ENCODE measurements around the gene DUSP3. TPM values are rescaled to one million over a fixed set of nuclear protein-coding genes. Genes with fewer than 3 reads are reported as not detected.
"Not testable (repeated sequence)": the region's sequence is repeated elsewhere in the genome, so short reads cannot be mapped to it uniquely, and the experiment has no call there.

DUSP3 gene
- polyA plus RNA-seq, 3 donors, result 55.7 to 63.6 (median 57.0) TPM

- DNase-seq (ENCODE audit: extremely low read depth in 1 of 11, low read depth in 9 of 11, low spot score in 4 of 11), result no peak
Measured at GRCh38 chr17:43810823-43811222, 32.0 kb upstream of the DUSP3 start.

GRCh38 chr17:43810226-43810715, 31.5 kb upstream of the DUSP3 start:
- DNase-seq (ENCODE audit: extremely low read depth in 1 of 11, low read depth in 9 of 11, low spot score in 4 of 11), result no peak

GRCh38 chr17:43809121-43809520, 30.3 kb upstream of the DUSP3 start:
- DNase-seq (ENCODE audit: extremely low read depth in 1 of 11, low read depth in 9 of 11, low spot score in 4 of 11), result no peak

GRCh38 chr17:43808076-43808475, 29.3 kb upstream of the DUSP3 start:
- DNase-seq (ENCODE audit: extremely low read depth in 1 of 11, low read depth in 9 of 11, low spot score in 4 of 11), result no peak

- no peak for DNase-seq (ENCODE audit: extremely low read depth in 1 of 11, low read depth in 9 of 11, low spot score in 4 of 11)
Measured at GRCh38 chr17:43805117-43805516, 26.3 kb upstream of the DUSP3 start.

- peak in 9 of 11 donors; percentile 21 to 73 (median 49) for DNase-seq (ENCODE audit: extremely low read depth in 1 of 11, low read depth in 9 of 11, low spot score in 4 of 11)
Measured at GRCh38 chr17:43803758-43804157, 25.0 kb upstream of the DUSP3 start.

GRCh38 chr17:43801844-43802243, 23.1 kb upstream of the DUSP3 start:
- no peak for DNase-seq (ENCODE audit: extremely low read depth in 1 of 11, low read depth in 9 of 11, low spot score in 4 of 11)

GRCh38 chr17:43800736-43801135, 22.0 kb upstream of the DUSP3 start:
- DNase-seq (ENCODE audit: extremely low read depth in 1 of 11, low read depth in 9 of 11, low spot score in 4 of 11), result no peak

- no peak for DNase-seq (ENCODE audit: extremely low read depth in 1 of 11, low read depth in 9 of 11, low spot score in 4 of 11)
Measured at GRCh38 chr17:43799047-43799446, 20.3 kb upstream of the DUSP3 start.

GRCh38 chr17:43798024-43798423, 19.2 kb upstream of the DUSP3 start:
- DNase-seq (ENCODE audit: extremely low read depth in 1 of 11, low read depth in 9 of 11, low spot score in 4 of 11), result not testable (repeated sequence)

- DNase-seq (ENCODE audit: extremely low read depth in 1 of 11, low read depth in 9 of 11, low spot score in 4 of 11), result not testable (repeated sequence)
Measured at GRCh38 chr17:43792668-43793067, 13.9 kb upstream of the DUSP3 start.

- DNase-seq (ENCODE audit: extremely low read depth in 1 of 11, low read depth in 9 of 11, low spot score in 4 of 11), result peak in 1 of 11 donors; percentile 33
Measured at GRCh38 chr17:43791589-43791988, 12.8 kb upstream of the DUSP3 start.

GRCh38 chr17:43790311-43790940, 11.6 kb upstream of the DUSP3 start:
- no peak for DNase-seq (ENCODE audit: extremely low read depth in 1 of 11, low read depth in 9 of 11, low spot score in 4 of 11)

GRCh38 chr17:43789482-43789881, 10.7 kb upstream of the DUSP3 start:
- no peak for DNase-seq (ENCODE audit: extremely low read depth in 1 of 11, low read depth in 9 of 11, low spot score in 4 of 11)

GRCh38 chr17:43788540-43788939, 9.8 kb upstream of the DUSP3 start:
- no peak for DNase-seq (ENCODE audit: extremely low read depth in 1 of 11, low read depth in 9 of 11, low spot score in 4 of 11)

GRCh38 chr17:43787728-43788127, 9.0 kb upstream of the DUSP3 start:
- no peak for DNase-seq (ENCODE audit: extremely low read depth in 1 of 11, low read depth in 9 of 11, low spot score in 4 of 11)

- no peak for DNase-seq (ENCODE audit: extremely low read depth in 1 of 11, low read depth in 9 of 11, low spot score in 4 of 11)
Measured at GRCh38 chr17:43784628-43785101, 5.9 kb upstream of the DUSP3 start.

GRCh38 chr17:43784068-43784467, 5.3 kb upstream of the DUSP3 start:
- DNase-seq (ENCODE audit: extremely low read depth in 1 of 11, low read depth in 9 of 11, low spot score in 4 of 11), result no peak

GRCh38 chr17:43782913-43783680, 4.3 kb upstream of the DUSP3 start:
- no peak for DNase-seq (ENCODE audit: extremely low read depth in 1 of 11, low read depth in 9 of 11, low spot score in 4 of 11)

GRCh38 chr17:43780135-43780534, 1.4 kb upstream of the DUSP3 start, which contains the start of gene CFAP97D1:
TSS of gene CFAP97D1 (plus strand) at chr17:43780435. CDS start at chr17:43780463, 28 bp downstream.
- DNase-seq (ENCODE audit: extremely low read depth in 1 of 11, low read depth in 9 of 11, low spot score in 4 of 11), result no peak

All from renal cortex interstitium (tissue), 11 donors.